Endothelial cell of umbilical vein (primary cell): ENCODE data around the gene SULT1A1.

Source experiments
- POLR2AphosphoS5 ChIP-seq: IDR thresholded peaks from 2 replicates; pipeline ENCODE4 v1.6.1; 2012; ENCODE audit warnings: low read depth, mild to moderate bottlenecking, control low read depth, low read length, moderate library complexity; ENCODE audit not compliant: insufficient read depth
- TF ChIP-seq, protein P1 (sequence below), 2 donors: IDR thresholded peaks; 1 replicate in 1 of 2; 2 replicates in 1 of 2; pipeline ENCODE4 v1.5.1; 2011; ENCODE audit warnings: low read length in 2 of 2, mild to moderate bottlenecking in 2 of 2, moderate library complexity in 2 of 2, control low read depth in 1 of 2, inconsistent platforms in 1 of 2, low read depth in 1 of 2; ENCODE audit not compliant: insufficient read depth in 1 of 2; ENCODE audit errors: extremely low read depth in 1 of 2

DNA sequence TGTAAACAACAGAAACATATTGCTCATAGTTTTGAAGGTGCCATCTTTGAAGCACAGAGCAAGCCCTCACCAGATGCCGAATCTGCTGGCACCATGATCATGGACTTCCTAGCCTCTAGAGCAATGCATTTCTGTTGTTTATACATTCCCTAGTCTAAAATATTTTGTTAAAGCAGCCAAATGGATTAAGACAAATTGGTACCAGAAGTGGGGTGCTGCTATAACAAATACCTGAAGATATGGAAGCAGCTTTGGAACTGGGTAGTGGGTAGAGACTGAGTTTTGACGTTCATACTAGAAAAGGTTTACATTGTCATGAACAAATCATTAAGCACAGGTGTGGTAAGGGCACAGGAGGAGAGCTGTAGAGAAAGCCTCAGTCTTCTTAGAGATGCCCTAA is 42.6 kb downstream of the SULT1A1 start:
- TF ChIP-seq POLR2AphosphoS5 = no peak
- TF ChIP-seq, protein P1, sequence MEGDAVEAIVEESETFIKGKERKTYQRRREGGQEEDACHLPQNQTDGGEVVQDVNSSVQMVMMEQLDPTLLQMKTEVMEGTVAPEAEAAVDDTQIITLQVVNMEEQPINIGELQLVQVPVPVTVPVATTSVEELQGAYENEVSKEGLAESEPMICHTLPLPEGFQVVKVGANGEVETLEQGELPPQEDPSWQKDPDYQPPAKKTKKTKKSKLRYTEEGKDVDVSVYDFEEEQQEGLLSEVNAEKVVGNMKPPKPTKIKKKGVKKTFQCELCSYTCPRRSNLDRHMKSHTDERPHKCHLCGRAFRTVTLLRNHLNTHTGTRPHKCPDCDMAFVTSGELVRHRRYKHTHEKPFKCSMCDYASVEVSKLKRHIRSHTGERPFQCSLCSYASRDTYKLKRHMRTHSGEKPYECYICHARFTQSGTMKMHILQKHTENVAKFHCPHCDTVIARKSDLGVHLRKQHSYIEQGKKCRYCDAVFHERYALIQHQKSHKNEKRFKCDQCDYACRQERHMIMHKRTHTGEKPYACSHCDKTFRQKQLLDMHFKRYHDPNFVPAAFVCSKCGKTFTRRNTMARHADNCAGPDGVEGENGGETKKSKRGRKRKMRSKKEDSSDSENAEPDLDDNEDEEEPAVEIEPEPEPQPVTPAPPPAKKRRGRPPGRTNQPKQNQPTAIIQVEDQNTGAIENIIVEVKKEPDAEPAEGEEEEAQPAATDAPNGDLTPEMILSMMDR (IDR thresholded peaks at IDR 0.05; ENCODE audit: extremely low read depth in 1 of 2, insufficient read depth in 1 of 2, low read depth in 1 of 2, low read length in 2 of 2) = no peak
